HCT116 (cell line): ENCODE data around the gene TTBK1. TPM values are rescaled to one million over a fixed set of nuclear protein-coding genes. Genes with fewer than 3 reads are reported as not detected.

Source experiments
- ATAC-seq: fragments of 200-7000 bp; cut with Tn5 transposase; 2 replicates; pipeline ENCODE4 v1.9.1; 2020; ENCODE audit warnings: mild to moderate bottlenecking, moderate library complexity
- BruUV-seq: library from RNA; stranded (reverse); fragments of 400-500 nt; replicated peaks from 2 replicates; lab custom pipeline; 2021; lab: Mats Ljungman, UMichigan
- CTCF ChIA-PET: fragments of 300-600 bp; sonication (Branson Sonifier 250); formaldehyde crosslinking; loops from one replicate; lab custom pipeline; 2021; ENCODE audit warnings: antibody characterized with exemption; lab: Charles Lee
- POLR2A ChIA-PET: fragments of 300-600, 350-600 bp; sonication (Branson Sonifier 250); formaldehyde crosslinking; loops from one replicate; lab custom pipeline; 2021; ENCODE audit warnings: antibody characterized with exemption; lab: Charles Lee
- RAD21 ChIA-PET, 2 experiments: fragments of 300-600 bp; sonication (Branson Sonifier 250); formaldehyde crosslinking; loops; one replicate each; lab custom pipeline; 2023; ENCODE audit warnings: low total read pairs in 2 of 2; ENCODE audit not compliant: uncharacterized antibody in 2 of 2, unreplicated experiment in 2 of 2, low non-redundant PET in 1 of 2; lab: Charles Lee
- DNase-seq: peaks from one replicate; pipeline ENCODE4 v3.0.0-alpha.2; 2010; ENCODE audit warnings: low read depth, low spot score
- H2AFZ ChIP-seq: fragments of 200-600 bp; shearing (Covaris generic), sonication (generic); 2 replicates; pipeline ENCODE4 v1.6.1; 2017; ENCODE audit warnings: low read depth, mixed run types, mixed read lengths, antibody characterized with exemption, low read length; ENCODE audit not compliant: poor library complexity, severe bottlenecking
- H3K27ac ChIP-seq: 2 replicates; pipeline ENCODE4 v1.5.1; 2012; ENCODE audit warnings: low read depth, low read length
- H3K27me3 ChIP-seq: fragments of 200-600 bp; sonication (generic); 2 replicates; pipeline ENCODE4 v1.6.1; 2016; ENCODE audit warnings: mixed run types, low read length, mixed read lengths; ENCODE audit not compliant: insufficient read depth
- H3K36me3 ChIP-seq, 2 experiments: fragments of 200-500 bp in 1 of 2; fragments of 200-600 bp in 1 of 2; sonication (Bioruptor generic) in 1 of 2; sonication (generic) in 1 of 2; 2 replicates each; pipeline versions ENCODE4 v1.5.1 to v1.6.1; 2014 to 2016; ENCODE audit warnings: low read length in 2 of 2, inconsistent platforms in 1 of 2, mixed read lengths in 1 of 2, mixed run types in 1 of 2; ENCODE audit not compliant: insufficient read depth in 2 of 2, control insufficient read depth in 1 of 2
- H3K4me1 ChIP-seq, 2 experiments: fragments of 200-600 bp in 1 of 2; sonication (generic) in 1 of 2; 2 replicates each; pipeline versions ENCODE4 v1.5.1 to v1.6.1; 2012 to 2017; ENCODE audit warnings: low read length in 2 of 2, inconsistent platforms in 1 of 2, mild to moderate bottlenecking in 1 of 2, mixed read lengths in 1 of 2, mixed run types in 1 of 2, moderate library complexity in 1 of 2; ENCODE audit not compliant: insufficient read depth in 2 of 2, control insufficient read depth in 1 of 2
- H3K4me2 ChIP-seq: fragments of 200-600 bp; sonication (generic); 2 replicates; pipeline ENCODE4 v1.6.1; 2017; ENCODE audit warnings: mixed run types, low read length, mixed read lengths
- H3K4me3 ChIP-seq, 2 experiments: fragments of 200-600 bp in 1 of 2; sonication (generic) in 1 of 2; replicated peaks in 1 of 2; 2 replicates each; pipeline ENCODE4 v1.5.1; 2011 to 2016; ENCODE audit warnings: low read length in 2 of 2, control low read depth in 1 of 2, low read depth in 1 of 2, mild to moderate bottlenecking in 1 of 2, mixed read lengths in 1 of 2, mixed run types in 1 of 2
- H3K79me2 ChIP-seq: fragments of 200-600 bp; sonication (generic); 2 replicates; pipeline ENCODE4 v1.6.1; 2017; ENCODE audit warnings: mild to moderate bottlenecking, mixed run types, low read length, moderate library complexity, mixed read lengths; ENCODE audit not compliant: insufficient read depth
- H3K9ac ChIP-seq: fragments of 200-600 bp; sonication (generic); 2 replicates; pipeline ENCODE4 v1.6.1; 2016; ENCODE audit warnings: low read length, mixed read lengths
- H3K9me2 ChIP-seq: fragments of 200-600 bp; sonication (generic), shearing (Covaris generic); 2 replicates; pipeline ENCODE4 v1.6.1; 2017; ENCODE audit warnings: mixed run types, mild to moderate bottlenecking, moderate library complexity; ENCODE audit not compliant: insufficient read depth
- H3K9me3 ChIP-seq, 2 experiments: fragments of 200-500 bp in 1 of 2; fragments of 200-600 bp in 1 of 2; sonication (Bioruptor generic) in 1 of 2; sonication (generic) in 1 of 2; 2 replicates each; pipeline ENCODE4 v1.6.1; 2014 to 2017; ENCODE audit warnings: low read length in 2 of 2, mixed read lengths in 2 of 2, inconsistent platforms in 1 of 2, low read depth in 1 of 2, mild to moderate bottlenecking in 1 of 2, mixed run types in 1 of 2, moderate library complexity in 1 of 2; ENCODE audit not compliant: control insufficient read depth in 1 of 2, insufficient read depth in 1 of 2
- H4K20me1 ChIP-seq: fragments of 200-600 bp; sonication (generic), shearing (Covaris generic); 2 replicates; pipeline ENCODE4 v1.6.1; 2017; ENCODE audit warnings: mixed run types, mild to moderate bottlenecking, moderate library complexity; ENCODE audit not compliant: insufficient read depth
- ATF3 ChIP-seq: IDR thresholded peaks from 2 replicates; pipeline ENCODE4 v1.6.1; 2012
- CEBPB ChIP-seq: IDR thresholded peaks from 2 replicates; pipeline ENCODE4 v1.6.1; 2012; ENCODE audit warnings: low read depth
- EGR1 ChIP-seq: IDR thresholded peaks from 2 replicates; pipeline ENCODE4 v1.6.1; 2012; ENCODE audit warnings: low read depth
- EZH2 ChIP-seq: fragments of 200-600 bp; sonication (generic); IDR thresholded peaks from 2 replicates; pipeline ENCODE4 v1.6.1; 2017; ENCODE audit warnings: antibody characterized with exemption, mixed run types
- FOSL1 ChIP-seq: IDR thresholded peaks from 2 replicates; pipeline ENCODE4 v1.6.1; 2012; ENCODE audit warnings: low read depth
- JUND ChIP-seq: IDR thresholded peaks from 2 replicates; pipeline ENCODE4 v1.6.1; 2012
- MAX ChIP-seq: IDR thresholded peaks from 2 replicates; pipeline ENCODE4 v1.6.1; 2012
- POLR2A ChIP-seq: IDR thresholded peaks from 2 replicates; pipeline ENCODE4 v1.7.0; 2011; ENCODE audit warnings: borderline replicate concordance; ENCODE audit not compliant: insufficient read depth, insufficient read length; ENCODE audit errors: extremely low read depth
- POLR2AphosphoS5 ChIP-seq: IDR thresholded peaks from 2 replicates; pipeline ENCODE4 v1.6.1; 2011; ENCODE audit warnings: mild to moderate bottlenecking, low read depth, low read length, moderate library complexity
- SIN3A ChIP-seq: IDR thresholded peaks from 2 replicates; pipeline ENCODE4 v1.6.1; 2012; ENCODE audit warnings: low read depth
- SP1 ChIP-seq: IDR thresholded peaks from 2 replicates; pipeline ENCODE4 v1.6.1; 2012; ENCODE audit warnings: low read depth
- SRF ChIP-seq: IDR thresholded peaks from 2 replicates; pipeline ENCODE4 v1.6.1; 2012; ENCODE audit warnings: low read depth
- TCF7L2 ChIP-seq: IDR thresholded peaks from 2 replicates; pipeline ENCODE4 v1.7.0; 2011; ENCODE audit warnings: borderline replicate concordance, inconsistent platforms; ENCODE audit not compliant: insufficient read depth, insufficient read length; ENCODE audit errors: extremely low read depth
- YY1 ChIP-seq: IDR thresholded peaks from 2 replicates; pipeline ENCODE4 v1.6.1; 2011; ENCODE audit warnings: low read length, low read depth, moderate library complexity, mild to moderate bottlenecking; ENCODE audit not compliant: insufficient replicate concordance; ENCODE audit errors: extremely low read depth
- ZFX ChIP-seq: fragments of 450-650 bp; IDR thresholded peaks from 2 replicates; pipeline ENCODE4 v1.6.1; 2017
- ZNF274 ChIP-seq: fragments of 200-500 bp; sonication (Bioruptor generic); IDR thresholded peaks from 2 replicates; pipeline ENCODE4 v1.6.1; 2014; ENCODE audit warnings: mild to moderate bottlenecking, low read depth, low read length, inconsistent platforms
- intact Hi-C: fragments of 100-400 bp; cut with micrococcal nuclease; formaldehyde crosslinking; loops from 2 replicates; pipeline ENCODE4 v1.10.0; 2022
- total RNA-seq: library from RNA; stranded (reverse); gene quantifications from one replicate; pipeline ENCODE4 v1.2.1, GENCODE V29; 2021; ENCODE audit not compliant: unreplicated experiment

The TTBK1 gene
- total RNA-seq, 1 experiment from 2014 or later: not detected

GRCh38 chr6:43260791-43261190 is 17.5 kb downstream of the TTBK1 start:
- Histone ChIP-seq H3K4me2 (no peak overlapping the region), H3K9ac (no peak overlapping the region), H4K20me1 (no peaks in the 10 kb centered on the region), H3K9me3 (no peaks in the 10 kb centered on the region), H3K27me3 (no peaks in the 10 kb centered on the region), H3K9me2 (no peaks in the 10 kb centered on the region), H3K4me1 (no peaks in the 10 kb centered on the region), H3K79me2 (no peaks in the 10 kb centered on the region), H2AFZ (no peak overlapping the region), H3K36me3 (no peaks in the 10 kb centered on the region; a peak in 1 of 4 replicates), H3K4me3 (no peak overlapping the region), H3K27ac (no peak overlapping the region)
- TF ChIP-seq EGR1: no peak
- no peak for TF ChIP-seq POLR2AphosphoS5
- no peak for TF ChIP-seq CEBPB
- TF ChIP-seq YY1: no peak
- TF ChIP-seq SIN3A: no peak
- TF ChIP-seq SRF: no peak
- no peak for TF ChIP-seq TCF7L2
- no peak for TF ChIP-seq POLR2A
- TF ChIP-seq ATF3: no peak
- TF ChIP-seq SP1: no peak
- no peak for TF ChIP-seq EZH2
- TF ChIP-seq ZFX: no peak
- no peak for TF ChIP-seq MAX
- no peak for TF ChIP-seq ZNF274
- no peak for TF ChIP-seq JUND
- no peak for TF ChIP-seq FOSL1
- RAD21 ChIA-PET: no interaction called here
- DNase-seq: no peak
- CTCF ChIA-PET: interaction anchor here (1.6 to 3.8 kb wide), 2 partner anchors 12 to 235 kb away, joined by 3 to 23 read pairs; no protein-coding TSS in a partner anchor
- POLR2A ChIA-PET: no interaction called here
- intact Hi-C loops: no loop called here
- BruUV-seq: no TSS peak
- no peak for ATAC-seq
